Heart left ventricle (tissue), 16 donors: Measurements from ENCODE around the gene PLA2G3. TPM values are rescaled to one million over a fixed set of nuclear protein-coding genes. Genes with fewer than 3 reads are reported as not detected.
"Not testable (repeated sequence)": the region's sequence is repeated elsewhere in the genome, so short reads cannot be mapped to it uniquely, and the experiment has no call there.

Experiments
- ATAC-seq, 4 donors: fragments of 200-7000 bp; cut with Tn5 transposase; one replicate each; pipeline ENCODE4 v1.9.1; 2020 to 2022; ENCODE audit warnings: moderate library complexity in 4 of 4, mild to moderate bottlenecking in 3 of 4, moderate number of reproducible peaks in 1 of 4
- DNase-seq, 5 donors: peaks; one replicate each; pipeline ENCODE4 v3.0.0-alpha.2; 2020
- H3K27ac ChIP-seq, 12 donors: fragments of 200-600 bp; sonication (generic) in 4 of 12; one replicate each; pipeline versions ENCODE4 v1.5.0 to v1.8.0; 2016 to 2022; ENCODE audit warnings: mild to moderate bottlenecking in 2 of 12
- H3K27me3 ChIP-seq, 9 donors: fragments of 200-600 bp; sonication (generic) in 2 of 9; one replicate each; pipeline versions ENCODE4 v1.5.1 to v1.8.0; 2016 to 2022; ENCODE audit warnings: mild to moderate bottlenecking in 3 of 9
- H3K36me3 ChIP-seq, 9 donors: fragments of 200-600 bp; sonication (generic) in 2 of 9; one replicate each; pipeline versions ENCODE4 v1.5.0 to v1.8.0; 2018 to 2022; ENCODE audit warnings: mild to moderate bottlenecking in 2 of 9
- H3K4me1 ChIP-seq, 12 donors: fragments of 200-600 bp; sonication (generic) in 4 of 12; one replicate each; pipeline versions ENCODE4 v1.5.0 to v1.8.0; 2016 to 2022; ENCODE audit warnings: mild to moderate bottlenecking in 3 of 12
- H3K4me3 ChIP-seq, 12 donors: fragments of 200-600 bp; sonication (generic) in 4 of 12; one replicate each; pipeline versions ENCODE4 v1.5.0 to v1.8.0; 2017 to 2022; ENCODE audit warnings: mild to moderate bottlenecking in 9 of 12, moderate library complexity in 4 of 12
- H3K9me3 ChIP-seq, 12 donors: fragments of 200-600 bp; sonication (generic) in 4 of 12; one replicate each; pipeline versions ENCODE4 v1.5.0 to v1.8.0; 2016 to 2022; ENCODE audit warnings: mild to moderate bottlenecking in 1 of 12
- POLR2A ChIP-seq, 2 donors: fragments of 450-650 bp; IDR thresholded peaks; one replicate each; pipeline ENCODE4 v1.6.1; 2017; ENCODE audit warnings: antibody characterized with exemption in 2 of 2, mild to moderate bottlenecking in 2 of 2, moderate library complexity in 2 of 2
- WGBS, 4 donors: extraction: QIAGEN DNeasy Blood & Tissue Kit in 2 of 4; methylation state at CpG; one replicate each; pipeline versions ENCODE4 v1.1.5 to v1.1.7; 2013 to 2018; 5-methylcytosine and 5-hydroxymethylcytosine counted together
- intact Hi-C, 10 donors: fragments of 100-400 bp; cut with DNase I; formaldehyde crosslinking; loops; one replicate each; pipeline versions ENCODE4 v1.11.1 to v1.14.2; 2022
- polyA plus RNA-seq, 2 donors: library from polyadenylated mRNA; stranded (reverse); fragments of 200-250 nt; gene quantifications; one replicate each; pipeline ENCODE4 v1.2.3, GENCODE V29; 2013
- total RNA-seq, 9 donors: library from RNA; depleted of rRNA in 2 of 9; stranded (reverse); fragments of >200 nt in 2 of 9; fragmentation: NEBNext Ultra II Directional in 3 of 9; extraction: Animal tissue kit (Norgen Biotek cat#: 25700) in 3 of 9; gene quantifications; one replicate each; pipeline versions ENCODE4 v1.1.0 to v1.2.4, GENCODE V29; 2016 to 2023
- TF ChIP-seq, protein P1 (sequence below), 12 donors: fragments of 200-600 bp; sonication (generic) in 4 of 12; IDR thresholded peaks; one replicate each; pipeline versions ENCODE4 v1.5.0 to v1.8.0; 2018 to 2022; ENCODE audit warnings: antibody characterized with exemption in 12 of 12, mild to moderate bottlenecking in 5 of 12
- donor health status: ischemic (EF 13 %, LVEDD 7.1; RV severe dilation, severe dysfunction).
- donor health status: healthy with polysubstance abuse.
- donor health status: DM: no; HTN: yes; CAD: no.
- donor health status: DM: no; HTN: no; CAD: no.
- donor health status: ischemic (EF 25% LVEDD 6.9; RV normal size, moderate dysfunction).
- donor health status: ischemic (EF 25% LVEDD 5.7; RV mildly dilated, moderate dysfunction).
- donor health status: healthy.
- donor health status: DM: yes; HTN: yes; CAD: no.
- donor health status: ischemic (EF 35%, LVEDD 5.7; RV mildly dilated, moderate dysfunction).
- donor health status: nonischemic (EF 11% LVEDD 7.7; RV severe dilation, severe dysfunction).
- donor health status: DM: yes; HTN: yes; CAD: no.
- donor health status: PGD.
- donor health status: ischemic (EF 29% LVEDD 5.4; RV normal size, mild dysfunction).
- donor health status: nonischemic (EF 23%, LVEDD 6.1; RV moderate dilation, normal function).

PLA2G3 gene
- total and polyA plus RNA-seq, 11 donors = not detected

DNA sequence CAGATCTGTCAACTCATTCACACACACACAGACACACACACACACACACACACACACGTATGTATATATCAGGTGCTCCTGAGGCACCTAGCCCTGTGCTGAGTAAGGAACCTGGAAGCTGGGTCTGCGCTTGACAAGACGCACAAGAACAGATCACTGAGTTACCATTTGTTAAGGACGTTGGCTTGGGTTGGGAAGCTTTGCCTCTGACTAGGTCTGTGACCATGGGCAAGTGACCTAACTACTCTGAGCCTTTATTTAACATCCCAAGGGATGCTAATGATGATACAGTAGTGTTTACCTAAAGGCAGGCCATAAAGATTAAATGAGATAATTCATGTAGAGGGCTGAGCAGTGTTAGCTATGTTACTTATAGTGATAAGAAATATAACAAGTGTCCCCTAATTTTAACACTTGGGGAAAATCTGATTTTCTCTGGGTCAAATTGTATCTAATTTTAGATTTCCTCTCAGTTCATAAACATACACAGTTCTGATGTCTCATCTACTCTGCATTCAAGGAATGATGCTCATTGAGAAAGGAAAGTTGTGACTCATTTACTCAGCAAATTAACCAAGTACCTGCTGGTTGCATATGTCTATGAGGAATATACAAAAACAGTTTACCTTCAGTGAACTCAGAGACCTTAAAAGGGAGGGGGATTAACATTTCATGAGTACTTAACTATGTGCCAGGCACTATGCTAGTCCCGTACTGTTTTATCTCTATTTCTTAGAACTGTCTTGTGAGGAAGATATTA lies 33.3 kb upstream of the PLA2G3 start:
- no peak for DNase-seq
- TF ChIP-seq, protein P1, sequence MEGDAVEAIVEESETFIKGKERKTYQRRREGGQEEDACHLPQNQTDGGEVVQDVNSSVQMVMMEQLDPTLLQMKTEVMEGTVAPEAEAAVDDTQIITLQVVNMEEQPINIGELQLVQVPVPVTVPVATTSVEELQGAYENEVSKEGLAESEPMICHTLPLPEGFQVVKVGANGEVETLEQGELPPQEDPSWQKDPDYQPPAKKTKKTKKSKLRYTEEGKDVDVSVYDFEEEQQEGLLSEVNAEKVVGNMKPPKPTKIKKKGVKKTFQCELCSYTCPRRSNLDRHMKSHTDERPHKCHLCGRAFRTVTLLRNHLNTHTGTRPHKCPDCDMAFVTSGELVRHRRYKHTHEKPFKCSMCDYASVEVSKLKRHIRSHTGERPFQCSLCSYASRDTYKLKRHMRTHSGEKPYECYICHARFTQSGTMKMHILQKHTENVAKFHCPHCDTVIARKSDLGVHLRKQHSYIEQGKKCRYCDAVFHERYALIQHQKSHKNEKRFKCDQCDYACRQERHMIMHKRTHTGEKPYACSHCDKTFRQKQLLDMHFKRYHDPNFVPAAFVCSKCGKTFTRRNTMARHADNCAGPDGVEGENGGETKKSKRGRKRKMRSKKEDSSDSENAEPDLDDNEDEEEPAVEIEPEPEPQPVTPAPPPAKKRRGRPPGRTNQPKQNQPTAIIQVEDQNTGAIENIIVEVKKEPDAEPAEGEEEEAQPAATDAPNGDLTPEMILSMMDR (IDR thresholded peaks at IDR 0.05) = no peak
- TF ChIP-seq POLR2A (IDR thresholded peaks at IDR 0.05) = no peak
- ATAC-seq = peak in 1 of 4 donors; percentile 44
- H3K9me3 ChIP-seq = no peaks in the 10 kb centered on the region
- peak overlapping the region in 1 of 12 donors; percentile 56 for H3K27ac ChIP-seq
- H3K36me3 ChIP-seq = peaks cover 0 to 26% (median 11%) of the 10 kb centered on the region in 9 donors
- 70 to 74% (median 73%) methylated on average over 5 of the region's 5 CpGs for WGBS, 4 donors
- intact Hi-C loops = no loop called here
- no peaks in the 10 kb centered on the region for H3K27me3 ChIP-seq
- H3K4me1 ChIP-seq = peaks cover under 1 to 53% (median 31%) of the 10 kb centered on the region in 12 donors
- no peak overlapping the region for H3K4me3 ChIP-seq

DNA sequence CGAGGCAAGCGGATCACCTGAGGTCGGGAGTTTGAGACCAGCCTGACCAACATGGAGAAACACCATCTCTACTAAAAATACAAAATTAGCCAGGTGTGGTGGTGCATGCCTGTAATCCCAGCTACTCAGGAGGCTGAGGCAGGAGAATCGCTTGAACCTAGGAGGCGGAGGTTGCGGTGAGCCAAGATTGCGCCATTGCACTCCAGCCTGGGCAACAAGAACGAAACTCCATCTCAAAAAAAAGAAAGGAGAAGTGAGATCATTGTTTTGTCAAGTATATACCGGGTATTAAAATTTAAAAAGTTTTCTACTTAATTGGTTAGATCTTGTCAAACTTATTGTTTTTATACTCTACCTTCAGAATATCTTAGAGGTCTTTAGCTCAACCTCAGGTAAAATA lies 31.4 kb upstream of the PLA2G3 start:
- H3K27me3 ChIP-seq, H3K9me3 ChIP-seq, intact Hi-C loops, H3K4me3 ChIP-seq, ATAC-seq, DNase-seq: not testable (repeated sequence)
- peaks cover 3 to 58% (median 38%) of the 10 kb centered on the region in 12 donors for H3K4me1 ChIP-seq
- peaks cover 0 to 24% (median 3%) of the 10 kb centered on the region in 9 donors for H3K36me3 ChIP-seq
- H3K27ac ChIP-seq = peak overlapping the region in 1 of 12 donors; percentile 2
- 93 to 96% (median 94%) methylated on average over 9 of the region's 9 CpGs for WGBS, 4 donors

DNA sequence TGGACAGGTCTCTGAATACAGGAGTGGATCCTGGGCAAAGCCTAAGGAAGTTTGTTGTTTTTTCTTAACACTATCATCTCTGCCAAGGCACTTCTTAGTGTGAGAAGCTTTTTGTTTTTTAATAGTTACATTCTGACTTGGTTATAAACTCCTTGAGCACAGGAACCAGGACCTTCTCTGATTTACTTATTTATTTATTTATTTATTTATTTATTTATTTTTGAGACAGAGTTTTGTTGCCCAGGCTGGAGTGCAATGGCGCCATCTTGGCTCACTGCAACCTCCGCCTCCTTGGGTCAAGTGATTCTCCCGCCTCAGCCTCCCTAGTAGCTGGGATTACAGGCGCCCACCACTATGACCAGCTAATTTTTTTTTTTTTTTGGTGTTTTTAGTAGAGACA lies 30.7 kb upstream of the PLA2G3 start:
- no peaks in the 10 kb centered on the region for H3K27me3 ChIP-seq
- 96 to 98% (median 97%) methylated on average over 4 of the region's 4 CpGs for WGBS, 4 donors
- H3K9me3 ChIP-seq = no peaks in the 10 kb centered on the region
- DNase-seq (no peak), ATAC-seq (no peak)
- no peak overlapping the region for H3K4me3 ChIP-seq
- intact Hi-C loops = no loop called here
- H3K27ac ChIP-seq = no peak overlapping the region
- TF ChIP-seq, protein P1 (IDR thresholded peaks at IDR 0.05) = no peak
- TF ChIP-seq POLR2A (IDR thresholded peaks at IDR 0.05) = no peak
- H3K36me3 ChIP-seq = peaks cover 0 to 23% (median 9%) of the 10 kb centered on the region in 9 donors
- H3K4me1 ChIP-seq = peaks cover 3 to 61% (median 38%) of the 10 kb centered on the region in 12 donors

DNA sequence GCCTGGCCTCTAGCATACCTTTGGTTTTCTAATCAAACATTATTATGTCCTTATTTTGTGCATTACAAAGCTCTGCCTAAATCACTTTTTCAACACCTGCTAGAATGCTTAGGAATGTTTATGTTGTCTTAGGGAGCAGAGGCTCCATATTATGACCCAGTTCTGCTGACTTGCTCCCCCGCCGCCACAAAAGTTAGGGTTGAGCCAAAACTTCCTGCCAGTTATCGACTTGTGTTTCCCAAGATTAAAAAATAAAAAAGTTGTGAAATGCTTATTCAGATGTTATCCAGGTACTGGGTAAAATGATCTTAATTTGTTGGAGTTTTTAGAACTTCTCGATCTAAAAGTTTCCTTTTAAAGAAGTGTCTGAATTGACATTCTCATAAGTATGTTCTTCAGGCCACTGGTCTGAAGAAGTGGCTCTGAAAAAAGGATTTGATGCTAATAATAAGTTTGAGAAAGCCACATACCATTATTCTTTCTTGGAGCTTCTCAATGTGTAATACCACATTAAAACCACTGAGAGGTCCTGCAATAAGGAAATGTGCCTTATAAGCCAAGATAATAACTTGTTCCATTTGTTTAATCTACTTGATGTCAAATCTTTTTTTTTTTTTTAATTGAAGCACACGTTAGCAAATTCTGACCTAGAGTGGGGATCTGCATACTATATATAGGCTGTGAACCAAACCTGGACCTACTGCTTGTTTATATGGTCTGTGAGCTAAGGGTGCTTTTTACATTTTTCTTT lies 21.9 kb upstream of the PLA2G3 start:
- Histone ChIP-seq H3K27me3 (no peaks in the 10 kb centered on the region), H3K36me3 (peaks cover 0 to 40% (median 32%) of the 10 kb centered on the region in 9 donors), H3K4me1 (peaks cover 0 to 34% (median 25%) of the 10 kb centered on the region in 12 donors), H3K9me3 (no peaks in the 10 kb centered on the region), H3K27ac (peak overlapping the region in 1 of 12 donors; percentile 8), H3K4me3 (peak overlapping the region in 2 of 12 donors; percentile 19 to 94)
- 35 to 51% (median 42%) methylated on average over 5 of the region's 5 CpGs for WGBS, 4 donors
- no peak for DNase-seq
- no peak for ATAC-seq
- intact Hi-C loops = loop anchor here in 2 of 10 donors (5.0 kb wide), 2 partner anchors 50 to 65 kb away; partner anchors contain the start of gene LIMK2 (in 2 of the 2)
- TF ChIP-seq, protein P1 (IDR thresholded peaks at IDR 0.05) = peak in 1 of 12 donors; percentile 21
- TF ChIP-seq POLR2A (IDR thresholded peaks at IDR 0.05) = no peak
